H1 (cell line): Measurements from ENCODE around the gene ARAP2. TPM values are rescaled to one million over a fixed set of nuclear protein-coding genes. Genes with fewer than 3 reads are reported as not detected.

Experiments
- CTCF ChIA-PET: fragments of 300-600 bp; sonication (Branson Sonifier 250); formaldehyde crosslinking; loops from one replicate; lab custom pipeline; 2021; ENCODE audit not compliant: partially characterized antibody; lab: Charles Lee
- POLR2A ChIA-PET: fragments of 300-600 bp; sonication (Branson Sonifier 250); formaldehyde crosslinking; loops from one replicate; lab custom pipeline; 2021; ENCODE audit warnings: inconsistent platforms; ENCODE audit not compliant: partially characterized antibody; lab: Charles Lee
- DNase-seq, 2 experiments: peaks; one replicate each; pipeline versions ENCODE4 v3.0.0 to v3.0.0-alpha.2; 2010 to 2022; ENCODE audit warnings: low spot score in 2 of 2, low read depth in 1 of 2, mixed read lengths in 1 of 2
- FAIRE-seq: peaks from 2 replicates; lab custom pipeline; 2011; peaks lifted over from hg19 to GRCh38; lab: Jason Lieb, UNC
- H2AFZ ChIP-seq: 2 replicates; pipeline ENCODE4 v1.8.1; 2012; ENCODE audit warnings: low read length, inconsistent platforms
- H2AK5ac ChIP-seq: 2 replicates; pipeline ENCODE4 v1.6.1; 2013; ENCODE audit warnings: low read depth, low read length
- H2BK120ac ChIP-seq: replicated peaks from 2 replicates; pipeline ENCODE3; 2013; ENCODE audit warnings: low read depth, low read length, inconsistent platforms
- H2BK12ac ChIP-seq: 2 replicates; pipeline ENCODE4 v1.6.1; 2013; ENCODE audit warnings: low read depth, low read length
- H2BK15ac ChIP-seq: 2 replicates; pipeline ENCODE4 v1.6.1; 2013; ENCODE audit warnings: low read length
- H2BK20ac ChIP-seq: 2 replicates; pipeline ENCODE4 v1.6.1; 2013; ENCODE audit warnings: low read length
- H2BK5ac ChIP-seq: 2 replicates; pipeline ENCODE4 v1.6.1; 2013; ENCODE audit warnings: low read depth, low read length
- H3K14ac ChIP-seq: 2 replicates; pipeline ENCODE4 v1.6.1; 2013; ENCODE audit warnings: inconsistent platforms; ENCODE audit not compliant: insufficient read length
- H3K18ac ChIP-seq: 2 replicates; pipeline ENCODE4 v1.6.1; 2013; ENCODE audit warnings: low read length; ENCODE audit errors: extremely low read depth
- H3K23ac ChIP-seq: 2 replicates; pipeline ENCODE4 v1.6.1; 2013; ENCODE audit warnings: inconsistent platforms; ENCODE audit not compliant: insufficient read length
- H3K23me2 ChIP-seq: 2 replicates; pipeline ENCODE4 v1.6.1; 2013; ENCODE audit warnings: low read depth, low read length
- H3K27ac ChIP-seq: 2 replicates; pipeline ENCODE4 v1.6.1; 2011; ENCODE audit warnings: low read depth, low read length, inconsistent platforms
- H3K27me3 ChIP-seq, 4 experiments: replicated peaks in 1 of 4; 1 replicate in 1 of 4; 2 replicates in 3 of 4; pipeline versions ENCODE4 v1.6.1 to v1.8.1; 2011 to 2013; ENCODE audit warnings: low read length in 3 of 4, mild to moderate bottlenecking in 3 of 4, inconsistent platforms in 2 of 4, mixed read lengths in 2 of 4, moderate library complexity in 1 of 4; ENCODE audit not compliant: control insufficient read depth in 3 of 4, insufficient read depth in 3 of 4; ENCODE audit errors: extremely low read depth in 1 of 4
- H3K36me3 ChIP-seq, 4 experiments: 2 replicates each; pipeline versions ENCODE4 v1.6.1 to v1.8.1; 2011 to 2013; ENCODE audit warnings: mild to moderate bottlenecking in 4 of 4, low read length in 3 of 4, moderate library complexity in 2 of 4, control low read depth in 1 of 4, inconsistent platforms in 1 of 4; ENCODE audit not compliant: insufficient read depth in 4 of 4, control insufficient read depth in 2 of 4
- H3K4ac ChIP-seq: replicated peaks from 2 replicates; pipeline ENCODE3; 2013; ENCODE audit warnings: low read length, low read depth, mixed read lengths, inconsistent platforms; ENCODE audit not compliant: insufficient read length
- H3K4me1 ChIP-seq, 4 experiments: replicated peaks in 1 of 4; 1 replicate in 1 of 4; 2 replicates in 3 of 4; pipeline versions ENCODE4 v1.6.1 to v1.8.1; 2011 to 2013; ENCODE audit warnings: low read length in 3 of 4, inconsistent platforms in 2 of 4, mixed read lengths in 1 of 4; ENCODE audit not compliant: insufficient read depth in 4 of 4, control insufficient read depth in 3 of 4
- H3K4me2 ChIP-seq, 2 experiments: 2 replicates each; pipeline versions ENCODE4 v1.6.1 to v1.8.1; 2011 to 2013; ENCODE audit warnings: low read depth in 2 of 2, low read length in 2 of 2, control low read depth in 1 of 2, inconsistent platforms in 1 of 2, mild to moderate bottlenecking in 1 of 2; ENCODE audit not compliant: insufficient read depth in 1 of 2
- H3K4me3 ChIP-seq, 4 experiments: fragments of 200-600, 300-600 bp in 1 of 4; sonication (generic), shearing (Covaris generic), sonication (Bioruptor Twin) in 1 of 4; 2 replicates each; pipeline versions ENCODE4 v1.5.1 to v1.8.1; 2011 to 2016; ENCODE audit warnings: low read length in 4 of 4, low read depth in 3 of 4, control low read depth in 2 of 4, inconsistent platforms in 2 of 4, mild to moderate bottlenecking in 2 of 4, mixed read lengths in 1 of 4, moderate library complexity in 1 of 4; ENCODE audit not compliant: insufficient read depth in 2 of 4; ENCODE audit errors: extremely low read depth in 1 of 4
- H3K56ac ChIP-seq: replicated peaks from 2 replicates; pipeline ENCODE3; 2013; ENCODE audit warnings: low read depth, mild to moderate bottlenecking, mixed read lengths, low read length, inconsistent platforms; ENCODE audit not compliant: insufficient read length
- H3K79me1 ChIP-seq: 2 replicates; pipeline ENCODE4 v1.6.1; 2013; ENCODE audit warnings: low read depth, low read length, control low read depth
- H3K79me2 ChIP-seq, 2 experiments: 2 replicates each; pipeline versions ENCODE4 v1.6.1 to v1.8.1; 2012 to 2013; ENCODE audit warnings: low read length in 2 of 2, mild to moderate bottlenecking in 2 of 2, inconsistent platforms in 1 of 2; ENCODE audit not compliant: insufficient read depth in 2 of 2, control insufficient read depth in 1 of 2
- H3K9ac ChIP-seq, 4 experiments: replicated peaks in 1 of 4; 1 replicate in 1 of 4; 2 replicates in 3 of 4; pipeline versions ENCODE4 v1.6.1 to v1.8.1; 2011 to 2013; ENCODE audit warnings: low read depth in 3 of 4, low read length in 3 of 4, control low read depth in 2 of 4, mild to moderate bottlenecking in 2 of 4, moderate library complexity in 2 of 4, inconsistent platforms in 1 of 4; ENCODE audit errors: extremely low read depth in 1 of 4
- H3K9me3 ChIP-seq, 2 experiments: 2 replicates each; pipeline versions ENCODE4 v1.6.1 to v1.8.1; 2012 to 2013; ENCODE audit warnings: mild to moderate bottlenecking in 2 of 2, moderate library complexity in 2 of 2, control low read depth in 1 of 2, inconsistent platforms in 1 of 2, low read depth in 1 of 2, low read length in 1 of 2, mixed read lengths in 1 of 2; ENCODE audit not compliant: insufficient read depth in 2 of 2
- H4K20me1 ChIP-seq, 2 experiments: replicated peaks in 1 of 2; 2 replicates each; pipeline versions ENCODE3 to v1.8.1; 2011 to 2013; ENCODE audit warnings: inconsistent platforms in 2 of 2, low read length in 2 of 2, mild to moderate bottlenecking in 1 of 2; ENCODE audit not compliant: insufficient read depth in 2 of 2, control insufficient read depth in 1 of 2
- H4K5ac ChIP-seq: 2 replicates; pipeline ENCODE4 v1.6.1; 2013; ENCODE audit warnings: low read length, low read depth, mixed read lengths, inconsistent platforms; ENCODE audit not compliant: insufficient read length
- H4K8ac ChIP-seq: 2 replicates; pipeline ENCODE4 v1.8.0; 2013; ENCODE audit warnings: mild to moderate bottlenecking, moderate library complexity, low read length, inconsistent platforms; ENCODE audit not compliant: insufficient read depth; ENCODE audit errors: extremely low read depth
- H4K91ac ChIP-seq: replicated peaks from 2 replicates; pipeline ENCODE3; 2013; ENCODE audit warnings: low read length, mixed read lengths, inconsistent platforms; ENCODE audit not compliant: insufficient read length
- CHD2 ChIP-seq: IDR thresholded peaks from 2 replicates; pipeline ENCODE4 v1.6.1; 2012; ENCODE audit warnings: low read length, improper control_type of control experiment
- POLR2AphosphoS5 ChIP-seq: IDR thresholded peaks from 2 replicates; pipeline ENCODE4 v1.6.1; 2011; ENCODE audit warnings: low read depth, low read length
- SP1 ChIP-seq: IDR thresholded peaks from 2 replicates; pipeline ENCODE4 v1.6.1; 2011; ENCODE audit warnings: low read depth, low read length
- SP2 ChIP-seq: IDR thresholded peaks from 2 replicates; pipeline ENCODE4 v1.6.1; 2012; ENCODE audit warnings: mild to moderate bottlenecking, low read length, inconsistent platforms
- TBP ChIP-seq: IDR thresholded peaks from 2 replicates; pipeline ENCODE4 v1.6.1; 2011; ENCODE audit warnings: low read depth, low read length, improper control_type of control experiment
- TEAD4 ChIP-seq: IDR thresholded peaks from 2 replicates; pipeline ENCODE4 v1.6.1; 2012; ENCODE audit warnings: low read depth, low read length, inconsistent platforms, mixed read lengths
- WGBS, 2 experiments: shearing (Covaris generic) in 1 of 2; methylation state at CpG; one replicate each; pipeline versions ENCODE4 v1.1.6 to v1.1.7; 2013 to 2015; ENCODE audit warnings: low lambda C conversion rate in 2 of 2, mixed read lengths in 2 of 2, inconsistent platforms in 1 of 2, low coverage in 1 of 2, missing lambda C conversion rate in 1 of 2; ENCODE audit not compliant: insufficient replicate concordance in 2 of 2, insufficient coverage in 1 of 2, insufficient read length in 1 of 2; ENCODE audit errors: extremely low coverage in 1 of 2, missing lambda C conversion rate in 1 of 2; 5-methylcytosine and 5-hydroxymethylcytosine counted together
- polyA plus RNA-seq, 7 experiments: library from polyadenylated mRNA; depleted of rRNA in 3 of 7; stranded (reverse) in 5 of 7; unstranded in 2 of 7; fragments of >200 nt in 5 of 7; fragments of 200-250 nt in 2 of 7; gene quantifications; 1 replicate in 5 of 7; 2 replicates in 1 of 7; 4 replicates in 1 of 7; pipeline versions ENCODE4 v1.2.1 to v1.2.3, GENCODE V29; 2011 to 2013; ENCODE audit warnings: missing spikeins in 2 of 7, mixed read lengths in 2 of 7
- total RNA-seq: library from RNA; stranded (reverse); fragmentation: NEBNext Ultra II Directional; extraction: Animal tissue kit (Norgen Biotek cat#: 25700); gene quantifications from 2 replicates; pipeline ENCODE4 v1.2.1, GENCODE V29; 2021

The ARAP2 gene
- total and polyA plus RNA-seq, 2 of the 8 experiments (the other 6 are each of a cell fraction or from before 2014, with no cell fraction given) = 0.15 to 2.3 TPM

- H3K4me1 ChIP-seq = no peaks in the 10 kb centered on the region
- H4K91ac ChIP-seq = no peak overlapping the region
- no peaks in the 10 kb centered on the region for H3K27me3 ChIP-seq
- WGBS, 2 experiments = 100% methylated on average over 2 of the region's 2 CpGs; no CpG with 5 or more reads in 1 of the 2 experiments
- no peak for DNase-seq
- H2BK12ac ChIP-seq = no peak overlapping the region
- no peak overlapping the region for H2BK15ac ChIP-seq
- H3K18ac ChIP-seq = no peak overlapping the region
- no peak overlapping the region for H3K56ac ChIP-seq
- H2BK5ac ChIP-seq = no peak overlapping the region
- no peaks in the 10 kb centered on the region for H3K36me3 ChIP-seq
- no peaks in the 10 kb centered on the region for H3K79me1 ChIP-seq
- no peak overlapping the region for H2AFZ ChIP-seq
- no peak overlapping the region for H3K4me2 ChIP-seq
- no peak for FAIRE-seq
- H3K14ac ChIP-seq = no peak overlapping the region
- POLR2A ChIA-PET = no interaction called here
- no peaks in the 10 kb centered on the region for H3K79me2 ChIP-seq
- H3K23me2 ChIP-seq = no peaks in the 10 kb centered on the region; the same call in 1 of the 2 replicates
- no peak overlapping the region for H3K27ac ChIP-seq
- H2BK20ac ChIP-seq = no peak overlapping the region
- no peak overlapping the region for H3K4me3 ChIP-seq
- no peak overlapping the region for H4K5ac ChIP-seq
- no peaks in the 10 kb centered on the region for H3K9me3 ChIP-seq
- H3K23ac ChIP-seq = no peak overlapping the region
- H2BK120ac ChIP-seq = no peak overlapping the region
- no peak overlapping the region for H2AK5ac ChIP-seq
- TF ChIP-seq CHD2 (no peak), TEAD4 (no peak), SP1 (no peak), TBP (no peak), POLR2AphosphoS5 (no peak), SP2 (no peak)
- H4K20me1 ChIP-seq = no peaks in the 10 kb centered on the region
- H3K9ac ChIP-seq = no peak overlapping the region
- no peak overlapping the region for H4K8ac ChIP-seq
- H3K4ac ChIP-seq = no peak overlapping the region
- CTCF ChIA-PET = no interaction called here
Measured at GRCh38 chr4:36079666-36080065, 164.6 kb downstream of the ARAP2 start.
